ENCODE measurements around the gene CRB1. TPM values are rescaled to one million over a fixed set of nuclear protein-coding genes. Genes with fewer than 3 reads are reported as not detected.

Gene CRB1
- polyA plus RNA-seq (2011; rRNA removed) (not detected in 2 replicates), polyA minus RNA-seq (2011; rRNA and poly(A)+ RNA removed) (not detected in 2 replicates)

DNA sequence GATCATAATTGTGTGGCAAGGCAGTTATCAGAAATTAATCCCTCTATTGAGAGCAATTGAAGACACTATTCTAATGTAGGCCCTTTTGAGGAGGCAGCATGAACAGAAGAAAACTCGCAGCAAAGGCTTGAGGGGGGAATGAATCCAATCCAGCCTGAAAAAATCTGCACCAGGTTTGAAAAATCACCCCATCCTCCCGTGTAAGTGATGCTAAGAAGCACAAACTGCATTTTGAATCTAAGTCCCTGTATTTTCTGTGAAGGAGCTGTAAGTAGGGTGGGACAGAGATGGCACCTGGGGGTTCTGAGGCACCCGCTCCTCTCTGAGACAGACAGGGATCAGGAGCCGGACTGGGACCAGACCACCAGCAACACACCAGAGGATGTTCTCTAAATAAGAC, at the start of gene CRB1:
Gene CRB1, plus strand, starts transcription at position 241 of the 400 bp plus-strand sequence. CDS start 161 bp downstream, outside the sequence.
- H3K27me3 ChIP-seq (ENCODE audit: control insufficient read depth, insufficient read depth, low read length): no peaks in the 10 kb centered on the region
- no peaks in the 10 kb centered on the region for H3K9me3 ChIP-seq (ENCODE audit: control insufficient read depth, insufficient read depth, low read length)
- H3K4me3 ChIP-seq (ENCODE audit: low read depth, low read length): no peak within 1 kb of the TSS
- CTCF ChIA-PET: no interaction called here
- no peak within 1 kb of the TSS for H3K27ac ChIP-seq (ENCODE audit: low read depth, low read length)
- TF ChIP-seq, protein P1, sequence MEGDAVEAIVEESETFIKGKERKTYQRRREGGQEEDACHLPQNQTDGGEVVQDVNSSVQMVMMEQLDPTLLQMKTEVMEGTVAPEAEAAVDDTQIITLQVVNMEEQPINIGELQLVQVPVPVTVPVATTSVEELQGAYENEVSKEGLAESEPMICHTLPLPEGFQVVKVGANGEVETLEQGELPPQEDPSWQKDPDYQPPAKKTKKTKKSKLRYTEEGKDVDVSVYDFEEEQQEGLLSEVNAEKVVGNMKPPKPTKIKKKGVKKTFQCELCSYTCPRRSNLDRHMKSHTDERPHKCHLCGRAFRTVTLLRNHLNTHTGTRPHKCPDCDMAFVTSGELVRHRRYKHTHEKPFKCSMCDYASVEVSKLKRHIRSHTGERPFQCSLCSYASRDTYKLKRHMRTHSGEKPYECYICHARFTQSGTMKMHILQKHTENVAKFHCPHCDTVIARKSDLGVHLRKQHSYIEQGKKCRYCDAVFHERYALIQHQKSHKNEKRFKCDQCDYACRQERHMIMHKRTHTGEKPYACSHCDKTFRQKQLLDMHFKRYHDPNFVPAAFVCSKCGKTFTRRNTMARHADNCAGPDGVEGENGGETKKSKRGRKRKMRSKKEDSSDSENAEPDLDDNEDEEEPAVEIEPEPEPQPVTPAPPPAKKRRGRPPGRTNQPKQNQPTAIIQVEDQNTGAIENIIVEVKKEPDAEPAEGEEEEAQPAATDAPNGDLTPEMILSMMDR (IDR thresholded peaks at IDR 0.05; ENCODE audit: low read depth, low read length): no peak
- POLR2A ChIA-PET: no interaction called here
- DNase-seq (ENCODE audit: low read depth, low spot score): no peak

DNA sequence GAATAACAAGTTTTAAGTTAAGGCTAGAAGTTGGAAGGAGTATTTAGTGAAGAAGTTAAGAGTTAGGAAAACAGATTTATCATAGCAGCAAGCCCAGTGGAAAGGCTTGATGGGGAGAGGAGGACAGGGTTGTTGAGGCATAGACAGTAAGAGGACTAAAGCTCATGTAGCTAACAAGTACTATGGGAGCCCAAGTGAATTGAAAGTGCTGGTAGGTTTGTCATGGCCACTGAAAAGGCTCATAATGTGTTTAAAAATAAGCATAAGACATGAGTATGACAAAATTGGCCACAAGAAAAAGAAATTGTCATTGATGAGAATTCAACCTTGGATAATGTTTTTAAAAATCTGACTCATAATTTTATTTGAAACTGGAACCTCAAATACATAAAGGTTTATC, 49.2 kb upstream of the CRB1 start:
- ChIA-PET POLR2A (no interaction called here), CTCF (no interaction called here)
- no peak overlapping the region for H3K27ac ChIP-seq (ENCODE audit: low read depth, low read length)
- H3K9me3 ChIP-seq (ENCODE audit: control insufficient read depth, insufficient read depth, low read length): no peaks in the 10 kb centered on the region; the same call in 1 of the 2 replicates
- DNase-seq (ENCODE audit: low read depth, low spot score): no peak
- TF ChIP-seq, protein P1 (IDR thresholded peaks at IDR 0.05; ENCODE audit: low read depth, low read length): no peak
- H3K27me3 ChIP-seq (ENCODE audit: control insufficient read depth, insufficient read depth, low read length): no peaks in the 10 kb centered on the region
- H3K4me3 ChIP-seq (ENCODE audit: low read depth, low read length): no peak overlapping the region

DNA sequence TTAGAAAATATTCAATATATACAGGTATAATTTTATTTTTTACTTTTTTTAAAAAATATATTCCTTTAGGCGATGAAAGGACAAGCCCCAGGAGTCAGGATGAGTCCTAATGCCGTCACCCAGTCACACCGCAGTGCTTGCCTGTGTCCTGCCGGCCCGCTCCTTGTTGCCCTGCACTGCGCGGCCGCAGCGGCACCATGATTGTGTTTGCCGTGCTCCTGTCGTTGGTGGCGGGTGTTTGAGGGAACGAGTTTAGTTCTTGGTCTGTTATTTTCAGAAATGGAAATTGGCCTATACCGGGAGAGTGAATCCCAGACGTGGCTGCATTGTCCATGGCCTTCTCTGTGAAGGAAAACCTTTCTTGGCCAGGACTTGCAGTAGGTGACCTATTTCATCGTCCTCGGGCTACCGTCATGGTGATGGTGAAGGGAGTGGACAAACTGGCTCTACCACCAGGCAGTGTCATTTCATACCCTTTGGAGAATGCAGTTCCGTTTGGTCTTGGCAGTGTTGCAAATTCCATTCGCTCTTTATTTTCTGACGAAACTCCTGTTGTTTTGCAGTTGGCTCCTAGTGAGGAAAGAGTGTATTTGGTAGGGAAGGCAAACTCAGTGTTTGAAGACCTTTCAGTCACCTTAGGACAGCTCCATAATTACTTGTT, 45.9 kb upstream of the CRB1 start:
- Histone ChIP-seq H3K4me3 (ENCODE audit: low read depth, low read length) (no peak overlapping the region), H3K9me3 (ENCODE audit: control insufficient read depth, insufficient read depth, low read length) (no peaks in the 10 kb centered on the region; the same call in 1 of the 2 replicates), H3K27me3 (ENCODE audit: control insufficient read depth, insufficient read depth, low read length) (no peaks in the 10 kb centered on the region), H3K27ac (ENCODE audit: low read depth, low read length) (no peak overlapping the region)
- TF ChIP-seq, protein P1 (IDR thresholded peaks at IDR 0.05; ENCODE audit: low read depth, low read length): no peak
- CTCF ChIA-PET: no interaction called here
- POLR2A ChIA-PET: no interaction called here
- no peak for DNase-seq (ENCODE audit: low read depth, low spot score)

DNA sequence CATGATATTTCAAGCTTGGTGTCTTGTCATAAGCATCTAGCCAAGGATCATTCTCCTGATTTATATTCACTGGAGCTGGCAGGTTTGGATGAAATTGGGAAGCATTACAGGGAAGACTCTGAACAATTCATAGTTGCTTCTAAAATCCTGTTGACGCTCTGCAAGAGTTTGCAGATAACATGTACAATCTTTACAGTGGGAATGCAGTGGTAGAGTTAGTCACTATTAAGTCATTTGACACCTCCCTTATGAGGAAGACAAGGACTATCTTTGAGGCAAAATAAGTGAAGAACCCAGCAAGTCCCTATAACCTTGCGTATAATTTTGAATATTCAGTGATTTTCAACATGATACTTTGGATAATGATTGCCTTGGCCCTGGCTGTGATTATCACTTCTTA, 45.3 kb upstream of the CRB1 start:
- CTCF ChIA-PET: interaction anchor here (1.9 kb wide), 1 partner anchor 9 kb away, joined by 7 read pairs; no protein-coding TSS in a partner anchor
- DNase-seq (ENCODE audit: low read depth, low spot score): no peak
- Histone ChIP-seq H3K4me3 (ENCODE audit: low read depth, low read length) (no peak overlapping the region), H3K27me3 (ENCODE audit: control insufficient read depth, insufficient read depth, low read length) (no peaks in the 10 kb centered on the region), H3K9me3 (ENCODE audit: control insufficient read depth, insufficient read depth, low read length) (no peaks in the 10 kb centered on the region; the same call in 1 of the 2 replicates), H3K27ac (ENCODE audit: low read depth, low read length) (no peak overlapping the region)
- TF ChIP-seq, protein P1 (IDR thresholded peaks at IDR 0.05; ENCODE audit: low read depth, low read length): no peak
- POLR2A ChIA-PET: no interaction called here

DNA sequence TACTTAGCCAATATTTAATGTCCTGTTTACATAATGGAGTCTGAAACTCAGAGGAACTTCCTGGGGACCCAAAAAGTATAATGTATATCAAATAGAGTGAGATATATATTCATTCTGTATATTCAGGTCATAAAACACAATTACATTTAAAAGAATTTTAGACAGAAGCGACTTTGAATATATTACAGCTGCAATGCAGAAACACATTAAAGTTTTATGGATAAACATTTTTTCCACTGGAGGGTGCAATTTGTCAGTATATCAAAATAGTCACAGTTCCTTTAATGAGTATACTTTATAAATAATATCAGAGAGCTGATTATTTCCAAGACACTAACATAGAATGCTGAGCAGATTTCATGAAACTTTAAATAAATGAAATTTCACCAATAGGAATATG, 43.9 kb upstream of the CRB1 start:
- Histone ChIP-seq H3K9me3 (ENCODE audit: control insufficient read depth, insufficient read depth, low read length) (no peaks in the 10 kb centered on the region; the same call in 1 of the 2 replicates), H3K27me3 (ENCODE audit: control insufficient read depth, insufficient read depth, low read length) (no peaks in the 10 kb centered on the region), H3K4me3 (ENCODE audit: low read depth, low read length) (no peak overlapping the region), H3K27ac (ENCODE audit: low read depth, low read length) (no peak overlapping the region)
- CTCF ChIA-PET: interaction anchor here (0.6 to 1.9 kb wide), 2 partner anchors 10 to 146 kb away, joined by 3 to 7 read pairs; no protein-coding TSS in a partner anchor
- TF ChIP-seq, protein P1 (IDR thresholded peaks at IDR 0.05; ENCODE audit: low read depth, low read length): peak; percentile 33; the same call in 1 of the 2 replicates
- no peak for DNase-seq (ENCODE audit: low read depth, low spot score)
- POLR2A ChIA-PET: no interaction called here
